ENCODE results near the gene DNAJC6.

Gene DNAJC6

DNA sequence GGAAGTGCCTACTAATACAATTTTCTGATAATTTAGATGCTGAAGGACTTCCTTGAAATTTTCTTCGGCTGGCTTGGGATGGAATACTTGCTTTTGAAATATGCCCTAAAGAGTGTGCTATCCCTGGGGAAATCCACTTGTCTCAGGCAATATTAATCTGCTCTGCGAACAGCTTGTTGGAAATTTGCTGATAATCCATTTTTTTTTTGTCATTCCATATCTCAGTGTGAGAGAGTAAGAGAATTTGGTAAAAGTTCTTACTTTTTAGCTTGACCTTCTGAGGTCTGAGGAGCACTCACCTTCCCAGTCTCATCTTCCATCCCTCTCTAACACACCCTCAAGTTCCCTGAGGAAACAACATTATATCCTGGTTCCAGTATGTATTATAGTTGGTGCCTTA is 36.8 kb downstream of the DNAJC6 start:
- no peaks in the 10 kb centered on the region for H3K27me3 ChIP-seq (replicated peaks)
- in situ Hi-C loops (cut with HindIII; ENCODE audit: low pct_ligation_motif_present, low sequenced_read_pairs) = no loop called here
- H3K4me3 ChIP-seq (ENCODE audit: low read depth, low read length) = no peak overlapping the region
- H3K27ac ChIP-seq = no peak overlapping the region
- TF ChIP-seq CTCF (IDR thresholded peaks at IDR 0.05; ENCODE audit: low read depth, low read length, missing control alignments) = no peak
- H3K36me3 ChIP-seq (replicated peaks) = no peaks in the 10 kb centered on the region
- DNase-seq = no peak

- Histone ChIP-seq H3K27ac (no peak overlapping the region), H3K4me3 (ENCODE audit: low read depth, low read length) (no peak overlapping the region), H3K36me3 (replicated peaks) (no peaks in the 10 kb centered on the region), H3K27me3 (replicated peaks) (no peaks in the 10 kb centered on the region)
- in situ Hi-C loops (cut with HindIII; ENCODE audit: low pct_ligation_motif_present, low sequenced_read_pairs) = no loop called here
- no peak for DNase-seq
- no peak for TF ChIP-seq CTCF (IDR thresholded peaks at IDR 0.05; ENCODE audit: low read depth, low read length, missing control alignments)
Measured at GRCh38 chr1:65355031-65355712, 45.8 kb downstream of the DNAJC6 start.

- no peak for DNase-seq
- Histone ChIP-seq H3K4me3 (ENCODE audit: low read depth, low read length) (no peak overlapping the region), H3K27ac (no peak overlapping the region), H3K27me3 (replicated peaks) (no peaks in the 10 kb centered on the region), H3K36me3 (replicated peaks) (no peaks in the 10 kb centered on the region)
- TF ChIP-seq CTCF (IDR thresholded peaks at IDR 0.05; ENCODE audit: low read depth, low read length, missing control alignments) = no peak
- in situ Hi-C loops (cut with HindIII; ENCODE audit: low pct_ligation_motif_present, low sequenced_read_pairs) = no loop called here
Measured at GRCh38 chr1:65357291-65357960, 48.1 kb downstream of the DNAJC6 start.

- Histone ChIP-seq H3K36me3 (replicated peaks) (no peaks in the 10 kb centered on the region), H3K27me3 (replicated peaks) (no peaks in the 10 kb centered on the region), H3K4me3 (ENCODE audit: low read depth, low read length) (no peak overlapping the region), H3K27ac (no peak overlapping the region)
- TF ChIP-seq CTCF (IDR thresholded peaks at IDR 0.05; ENCODE audit: low read depth, low read length, missing control alignments) = no peak
- in situ Hi-C loops (cut with HindIII; ENCODE audit: low pct_ligation_motif_present, low sequenced_read_pairs) = no loop called here
- no peak for DNase-seq
Measured at GRCh38 chr1:65359888-65360287, 50.5 kb downstream of the DNAJC6 start.

GRCh38 chr1:65360648-65361047 is 51.3 kb downstream of the DNAJC6 start:
- Histone ChIP-seq H3K27ac (no peak overlapping the region), H3K36me3 (replicated peaks) (no peaks in the 10 kb centered on the region), H3K27me3 (replicated peaks) (no peaks in the 10 kb centered on the region), H3K4me3 (ENCODE audit: low read depth, low read length) (no peak overlapping the region)
- no peak for TF ChIP-seq CTCF (IDR thresholded peaks at IDR 0.05; ENCODE audit: low read depth, low read length, missing control alignments)
- DNase-seq = no peak
- in situ Hi-C loops (cut with HindIII; ENCODE audit: low pct_ligation_motif_present, low sequenced_read_pairs) = no loop called here
